ENCODE results near the gene TDRD12.
"Not testable (repeated sequence)": the region's sequence is repeated elsewhere in the genome, so short reads cannot be mapped to it uniquely, and the experiment has no call there.

Gene TDRD12

GRCh38 chr19:32693151-32694108 is 26.1 kb upstream of the TDRD12 start:
- not testable (repeated sequence) for DNase-seq

GRCh38 chr19:32694316-32694715 is 25.3 kb upstream of the TDRD12 start:
- not testable (repeated sequence) for DNase-seq

- not testable (repeated sequence) for DNase-seq
Observed at GRCh38 chr19:32694851-32695250, 24.7 kb upstream of the TDRD12 start.

GRCh38 chr19:32695506-32695905 is 24.1 kb upstream of the TDRD12 start:
- not testable (repeated sequence) for DNase-seq

- DNase-seq: not testable (repeated sequence)
Observed at GRCh38 chr19:32696771-32697170, 22.8 kb upstream of the TDRD12 start.

GRCh38 chr19:32700129-32700528 is 19.4 kb upstream of the TDRD12 start:
- DNase-seq: not testable (repeated sequence)

GRCh38 chr19:32702010-32702409 is 17.6 kb upstream of the TDRD12 start:
- DNase-seq: no peak

GRCh38 chr19:32704006-32704405 is 15.6 kb upstream of the TDRD12 start:
- not testable (repeated sequence) for DNase-seq

- no peak for DNase-seq
Observed at GRCh38 chr19:32708457-32708856, 11.1 kb upstream of the TDRD12 start.

- DNase-seq: no peak
Observed at GRCh38 chr19:32709032-32709431, 10.5 kb upstream of the TDRD12 start.

GRCh38 chr19:32711747-32712146 is 7.8 kb upstream of the TDRD12 start:
- DNase-seq: no peak

- not testable (repeated sequence) for DNase-seq
Observed at GRCh38 chr19:32716203-32716602, 3.4 kb upstream of the TDRD12 start.

- no peak for DNase-seq
Observed at GRCh38 chr19:32717496-32717895, 2.1 kb upstream of the TDRD12 start.

GRCh38 chr19:32718286-32718685 is 1.3 kb upstream of the TDRD12 start:
- DNase-seq: no peak

- no peak for DNase-seq
Observed at GRCh38 chr19:32720216-32720935, 809 bp downstream of the TDRD12 start.

- no peak for DNase-seq
Observed at GRCh38 chr19:32720936-32721250, 1.3 kb downstream of the TDRD12 start.

GRCh38 chr19:32735936-32736335 is 16.4 kb downstream of the TDRD12 start:
- DNase-seq: no peak

GRCh38 chr19:32743021-32743420 is 23.5 kb downstream of the TDRD12 start:
- DNase-seq: no peak

GRCh38 chr19:32743447-32743846 is 23.9 kb downstream of the TDRD12 start:
- DNase-seq: no peak

- DNase-seq: no peak
Observed at GRCh38 chr19:32744555-32745325, 25.2 kb downstream of the TDRD12 start.

GRCh38 chr19:32745594-32746251 is 26.2 kb downstream of the TDRD12 start:
- not testable (repeated sequence) for DNase-seq

GRCh38 chr19:32746631-32747196 is 27.1 kb downstream of the TDRD12 start:
- not testable (repeated sequence) for DNase-seq
